NCI-H748 treated with DMSO at 0.1 percent for 48 hours (cell line): ENCODE data around the gene SV2C.

Source experiments
- DNase-seq: peaks from one replicate; lab custom pipeline; 2025; lab: John Stamatoyannopoulos, UW

The SV2C gene

GRCh38 chr5:76165711-76166374 lies 82.7 kb downstream of the SV2C start:
- no peak for DNase-seq

DNA sequence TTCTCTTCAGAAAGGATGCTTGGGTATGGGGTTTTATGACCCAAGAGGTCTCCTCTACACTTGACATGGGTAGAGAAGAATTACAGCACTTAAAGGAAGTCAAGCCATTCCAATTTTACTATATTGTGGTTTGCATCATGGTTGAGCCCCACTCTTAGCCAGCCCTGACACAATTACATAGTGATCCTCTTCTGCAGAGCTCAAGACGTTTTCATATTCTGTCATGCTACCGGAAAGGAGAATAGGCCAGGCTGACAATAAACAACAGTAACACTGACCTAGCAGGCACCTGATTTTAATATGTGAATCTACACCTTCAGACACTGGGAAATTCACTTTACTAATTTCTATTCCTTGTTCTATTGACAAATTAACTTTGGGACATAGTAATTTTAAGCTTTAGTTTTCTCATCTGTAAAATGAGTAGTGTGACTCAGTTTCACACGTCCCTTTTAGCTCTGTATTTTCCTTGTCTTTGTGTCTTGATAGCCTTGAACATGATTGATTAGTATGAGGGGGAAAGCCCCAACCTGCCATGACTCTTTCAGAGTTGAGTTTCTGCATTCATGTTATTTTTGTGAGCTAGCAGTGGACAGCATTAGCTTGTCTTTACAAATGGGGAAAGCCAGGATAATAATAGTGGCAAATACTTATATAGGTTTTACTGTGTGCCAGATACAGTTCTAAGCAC lies 83.8 kb downstream of the SV2C start:
- no peak for DNase-seq

GRCh38 chr5:76169146-76169905 lies 86.1 kb downstream of the SV2C start:
- DNase-seq = no peak

- no peak for DNase-seq
Observed at GRCh38 chr5:76174101-76174500, 90.9 kb downstream of the SV2C start.

- peak; percentile 42 for DNase-seq
Observed at GRCh38 chr5:76175051-76175666, 92.0 kb downstream of the SV2C start.

DNA sequence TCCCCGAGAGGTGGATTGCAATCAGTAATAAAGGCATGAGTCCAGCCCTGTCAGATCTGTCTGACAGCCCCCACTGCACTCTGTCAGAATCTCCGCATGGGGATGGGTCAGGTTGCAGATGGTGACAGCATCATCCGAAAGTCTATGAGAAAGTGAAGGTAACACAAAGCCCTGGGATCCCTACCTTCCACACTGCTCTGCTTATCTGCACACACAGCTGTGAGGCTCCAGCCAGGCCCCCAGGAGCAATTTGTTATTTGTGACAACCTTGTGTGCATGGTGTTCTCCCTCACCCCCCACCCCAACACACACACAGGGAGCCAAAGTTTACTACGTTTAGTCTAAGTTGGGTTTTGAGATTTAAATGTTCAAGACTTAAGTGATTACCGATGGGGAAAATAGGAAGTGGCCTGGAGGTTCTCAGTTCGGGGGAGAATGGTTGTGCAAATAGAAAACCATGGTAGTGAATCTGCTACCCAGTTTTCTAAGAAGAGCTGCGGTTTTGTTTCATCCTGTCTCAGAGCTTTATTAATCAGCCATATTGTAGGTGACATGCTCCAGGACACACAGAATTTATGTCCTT lies 92.7 kb downstream of the SV2C start:
- DNase-seq = no peak

DNA sequence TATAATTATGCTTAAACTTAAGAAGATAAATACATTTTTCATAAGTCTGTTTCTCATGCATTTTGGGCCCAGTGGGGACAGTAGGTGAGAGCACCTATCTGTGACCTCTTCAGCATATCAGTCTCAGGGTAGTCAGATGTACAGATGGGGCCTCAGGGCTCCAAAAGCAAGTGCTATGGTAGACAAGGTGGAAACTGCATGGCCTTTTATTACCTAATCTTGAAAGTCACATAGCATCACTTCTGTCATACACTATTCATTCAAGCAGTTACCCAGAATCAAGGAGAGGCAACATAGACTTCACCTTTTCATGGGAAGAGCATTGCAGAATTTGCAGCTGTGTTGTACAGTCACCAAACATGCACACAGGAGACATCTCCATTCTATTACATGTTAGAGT lies 94.8 kb downstream of the SV2C start:
- no peak for DNase-seq

GRCh38 chr5:76178913-76179312 lies 95.7 kb downstream of the SV2C start:
- DNase-seq = no peak

GRCh38 chr5:76180814-76181805 lies 97.9 kb downstream of the SV2C start:
- no peak for DNase-seq

DNA sequence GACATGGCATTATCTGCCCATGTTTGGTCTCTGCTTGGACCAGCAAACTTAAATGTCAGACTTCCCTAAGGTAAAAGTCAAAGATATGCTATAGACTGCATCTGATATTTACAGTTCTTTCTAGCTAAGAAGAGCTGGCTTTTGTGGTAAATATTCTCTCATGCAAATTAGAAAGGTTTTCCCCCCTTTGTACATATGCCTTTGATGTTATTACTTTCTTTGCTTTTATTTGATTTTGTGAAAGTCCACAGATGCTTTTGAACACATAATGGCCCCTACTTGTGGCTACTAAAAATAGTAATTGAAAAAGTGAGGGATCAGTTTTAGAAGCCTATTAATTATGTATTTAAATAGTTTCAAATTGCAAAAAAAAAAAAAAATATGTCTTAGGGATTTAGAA lies 104.2 kb downstream of the SV2C start:
- no peak for DNase-seq

DNA sequence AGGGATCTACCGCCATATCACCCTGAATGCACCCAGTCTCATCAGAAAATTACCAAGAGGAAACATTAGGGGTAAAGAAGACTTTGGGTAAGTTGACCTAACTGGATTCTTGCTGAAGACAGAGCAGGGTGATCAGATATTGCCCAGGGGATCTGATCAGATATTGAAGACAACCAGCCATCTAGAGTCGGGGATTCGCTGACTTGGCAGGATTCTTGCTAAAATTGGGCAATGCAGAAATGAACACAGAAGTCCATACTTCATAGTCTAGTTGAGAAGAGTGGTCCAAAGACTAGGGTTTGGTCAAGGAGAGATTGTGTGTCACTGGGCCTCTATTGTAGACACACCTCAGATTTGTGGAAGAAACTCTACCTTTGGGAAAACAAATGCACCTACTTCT lies 107.2 kb downstream of the SV2C start:
- no peak for DNase-seq

- no peak for DNase-seq
Observed at GRCh38 chr5:76192837-76193236, 109.7 kb downstream of the SV2C start.

DNA sequence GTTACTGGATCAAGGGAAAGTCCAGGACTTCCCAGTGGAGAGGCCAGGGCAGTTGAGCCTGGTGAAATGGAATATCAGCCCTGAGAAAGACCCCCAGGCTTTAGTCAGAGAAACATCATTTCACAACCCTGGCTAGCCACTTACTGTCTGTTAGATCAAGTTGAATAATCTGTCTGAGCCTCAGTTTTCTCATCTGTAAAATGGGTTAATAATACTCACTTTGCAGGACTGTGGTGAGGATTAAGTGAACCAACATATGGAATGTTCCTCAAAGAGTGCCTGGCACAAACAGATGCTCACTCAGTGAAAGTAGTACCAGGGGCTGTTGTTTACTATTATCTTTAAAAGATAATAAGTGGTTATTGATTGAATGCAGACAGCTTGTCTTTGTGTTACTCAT lies 110.5 kb downstream of the SV2C start:
- no peak for DNase-seq

GRCh38 chr5:76194340-76194739 lies 111.2 kb downstream of the SV2C start:
- DNase-seq = no peak

DNA sequence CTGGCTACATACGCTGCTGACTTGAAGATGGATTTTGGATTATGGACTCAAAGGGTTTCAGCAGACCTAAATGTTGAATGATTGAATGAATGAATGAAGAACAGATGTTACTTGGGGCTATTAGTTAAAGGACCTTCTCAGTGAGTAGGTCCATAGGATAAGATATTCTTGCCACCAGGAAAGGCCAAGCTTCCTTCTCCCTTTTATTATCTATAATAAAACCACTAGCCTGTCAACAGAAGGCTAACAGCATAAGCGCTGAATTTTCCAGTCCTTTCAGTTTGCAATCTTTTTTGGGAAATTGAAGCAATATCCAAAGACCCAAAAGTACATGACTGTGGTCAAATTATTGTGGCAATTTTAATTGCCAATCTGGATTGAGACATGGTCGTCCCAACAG lies 113.3 kb downstream of the SV2C start:
- no peak for DNase-seq

DNA sequence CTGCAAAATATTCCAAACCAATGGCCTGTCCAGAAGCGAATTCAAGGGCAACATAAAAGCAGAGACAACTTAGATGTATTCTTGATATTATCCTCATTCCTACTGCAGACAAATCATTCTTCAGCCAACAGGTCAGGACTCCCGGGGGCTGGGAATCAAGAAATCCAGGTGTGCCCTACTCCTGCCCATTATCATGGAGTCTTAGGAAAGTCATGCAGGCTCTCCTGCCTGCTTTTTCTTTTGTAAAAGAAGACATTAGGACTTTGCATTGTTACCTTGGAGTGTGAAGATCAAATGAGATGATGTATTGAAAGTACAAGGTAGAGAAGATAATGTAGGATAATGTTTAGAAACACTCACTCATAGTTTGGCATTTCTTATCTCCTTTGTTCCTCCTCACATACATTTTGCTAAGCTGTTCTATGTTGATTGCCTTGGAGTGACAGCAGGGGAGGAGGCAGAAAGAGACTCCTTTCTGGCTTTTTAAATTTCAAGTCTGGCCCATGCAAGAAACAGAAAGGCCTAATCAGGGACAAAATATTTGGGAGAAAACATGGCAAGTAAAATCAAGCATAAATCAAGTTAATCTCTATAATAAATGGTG lies 113.8 kb downstream of the SV2C start:
- no peak for DNase-seq

DNA sequence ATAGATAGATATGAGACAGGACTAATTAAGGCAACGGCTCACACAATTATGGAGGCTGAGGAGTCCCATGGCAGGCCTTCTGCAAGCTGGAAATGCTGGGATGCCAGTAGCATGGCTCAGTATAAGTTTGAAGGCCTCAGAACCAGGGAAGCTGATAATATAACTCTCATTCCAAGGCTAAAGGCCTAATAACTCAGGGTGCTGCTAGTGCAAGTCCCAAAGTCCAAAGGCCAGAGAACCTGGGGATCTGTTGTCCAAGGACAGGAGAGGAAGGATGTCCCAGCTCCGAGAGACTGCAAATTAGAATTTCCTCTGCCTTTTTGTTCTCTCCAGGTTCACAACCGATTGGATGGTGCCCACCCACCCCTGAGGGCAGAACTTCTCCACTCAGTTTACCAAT lies 114.5 kb downstream of the SV2C start:
- DNase-seq = no peak

GRCh38 chr5:76199336-76200318 lies 116.4 kb downstream of the SV2C start:
- no peak for DNase-seq

DNA sequence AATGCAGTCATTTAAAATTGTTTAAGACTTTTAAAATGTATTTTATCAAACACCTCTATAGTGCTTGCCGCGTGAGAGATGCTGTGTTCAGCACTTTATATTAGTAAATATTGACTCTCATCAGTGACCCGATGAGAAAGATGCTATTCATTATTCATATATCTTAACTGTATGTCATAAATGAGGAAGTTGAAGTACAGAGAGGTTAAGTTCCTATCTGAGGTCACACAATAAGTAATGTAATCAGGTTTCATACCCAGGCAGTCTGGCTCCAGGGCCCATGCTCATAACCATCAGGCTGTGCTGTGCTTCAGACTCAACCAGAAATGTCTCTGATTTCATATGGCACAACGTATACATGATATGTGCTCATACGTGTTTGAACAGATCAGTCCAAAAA lies 119.0 kb downstream of the SV2C start:
- DNase-seq = no peak

GRCh38 chr5:76204191-76204590 lies 121.0 kb downstream of the SV2C start:
- no peak for DNase-seq
